Sciatic nerve (tissue), 2 donors: ENCODE data around the gene CREB5. TPM values are rescaled to one million over a fixed set of nuclear protein-coding genes. Genes with fewer than 3 reads are reported as not detected.

Source experiments
- ATAC-seq: fragments of 200-7000 bp; cut with Tn5 transposase; one replicate; pipeline ENCODE4 v1.9.1; 2020; ENCODE audit warnings: mild to moderate bottlenecking, moderate library complexity
- DNase-seq: peaks from one replicate; pipeline ENCODE4 v3.0.0-alpha.2; 2020; ENCODE audit warnings: low spot score
- intact Hi-C: fragments of 100-400 bp; cut with DNase I; formaldehyde crosslinking; loops from one replicate; pipeline ENCODE4 v1.14.2; 2022
- total RNA-seq: library from RNA; stranded (reverse); fragmentation: NEBNext Ultra II Directional; extraction: Animal tissue kit (Norgen Biotek cat#: 25700); gene quantifications from one replicate; pipeline ENCODE4 v1.2.1, GENCODE V29; 2021
- donor health status: DM: no; HTN: no; CAD: no.
- donor health status: DM: no; HTN: no; CAD: no.

The CREB5 gene
- total RNA-seq, 1 donor from 2014 or later, result 20.1 TPM

DNA sequence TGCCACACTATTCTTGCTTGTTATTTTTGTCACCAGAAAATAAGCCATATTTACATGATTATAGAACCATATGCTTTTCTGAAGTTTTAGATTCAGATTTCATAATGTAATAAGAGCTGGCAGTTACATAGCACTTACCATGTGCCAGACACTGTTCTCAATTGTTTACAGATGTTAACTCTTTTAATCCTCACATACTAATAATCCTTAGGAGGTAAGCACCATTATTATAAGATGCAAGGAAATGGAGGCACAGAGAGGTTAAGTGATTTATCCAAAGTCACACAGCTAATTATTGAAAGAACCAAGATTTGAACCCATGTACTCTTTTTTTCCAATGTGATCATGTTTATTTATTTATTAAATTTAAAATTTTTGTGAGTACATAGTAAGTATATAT lies 57.2 kb downstream of the CREB5 start:
- intact Hi-C loops, result no loop called here
- ATAC-seq (no peak), DNase-seq (no peak)

- no peak for DNase-seq
- no peak for ATAC-seq
- intact Hi-C loops, result no loop called here
Observed at GRCh38 chr7:28470344-28470743, 58.0 kb downstream of the CREB5 start.

GRCh38 chr7:28472332-28472731 lies 60.0 kb downstream of the CREB5 start:
- ATAC-seq, result no peak
- DNase-seq, result no peak
- intact Hi-C loops, result no loop called here

- intact Hi-C loops, result no loop called here
- peak; percentile 91 for ATAC-seq
- no peak for DNase-seq
Observed at GRCh38 chr7:28473571-28474281, 61.4 kb downstream of the CREB5 start.

DNA sequence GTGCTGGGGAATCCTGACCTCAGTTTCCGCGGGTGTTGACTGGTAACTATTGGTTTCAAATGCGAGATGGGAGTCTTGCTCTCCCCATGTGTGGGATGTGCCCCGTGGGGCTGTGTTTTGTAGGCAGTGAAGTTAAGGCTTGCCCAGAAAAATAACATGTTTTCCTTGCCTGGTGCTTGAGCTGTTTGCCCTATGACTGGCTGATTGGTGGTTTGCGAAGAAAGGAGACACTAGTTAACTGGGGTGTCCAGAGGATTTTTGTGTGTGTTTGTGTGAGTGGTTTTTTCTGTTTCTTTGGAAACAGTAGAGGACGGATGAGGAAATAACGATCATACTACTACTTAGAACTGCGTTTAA lies 61.9 kb downstream of the CREB5 start:
- peak; percentile 83 for ATAC-seq
- no peak for DNase-seq
- intact Hi-C loops, result no loop called here

GRCh38 chr7:28474640-28475039 lies 62.3 kb downstream of the CREB5 start:
- intact Hi-C loops, result no loop called here
- DNase-seq, result no peak
- ATAC-seq, result peak; percentile 48

DNA sequence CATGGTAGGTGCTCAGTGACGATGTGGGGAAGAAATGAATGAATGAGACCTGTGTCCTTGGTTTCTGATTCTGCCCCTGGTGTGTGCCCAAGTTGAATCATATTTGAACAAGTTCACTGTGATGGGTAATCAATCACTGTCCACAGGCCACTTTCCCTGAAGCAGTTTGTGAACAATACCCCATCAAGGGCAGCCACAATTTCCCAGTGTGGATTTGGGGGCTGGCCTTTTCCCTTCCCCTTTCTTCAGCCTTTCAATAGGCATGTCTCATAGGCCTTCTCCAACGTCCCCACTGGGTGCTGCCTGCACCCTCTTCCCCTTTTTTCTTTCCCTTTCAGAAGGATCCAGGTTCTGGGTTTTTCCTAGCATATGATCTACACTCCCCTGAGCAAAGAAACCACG lies 64.7 kb downstream of the CREB5 start:
- intact Hi-C loops, result no loop called here
- ATAC-seq (no peak), DNase-seq (no peak)

- ATAC-seq, result no peak
- intact Hi-C loops, result no loop called here
- no peak for DNase-seq
Observed at GRCh38 chr7:28478656-28479055, 66.3 kb downstream of the CREB5 start.

DNA sequence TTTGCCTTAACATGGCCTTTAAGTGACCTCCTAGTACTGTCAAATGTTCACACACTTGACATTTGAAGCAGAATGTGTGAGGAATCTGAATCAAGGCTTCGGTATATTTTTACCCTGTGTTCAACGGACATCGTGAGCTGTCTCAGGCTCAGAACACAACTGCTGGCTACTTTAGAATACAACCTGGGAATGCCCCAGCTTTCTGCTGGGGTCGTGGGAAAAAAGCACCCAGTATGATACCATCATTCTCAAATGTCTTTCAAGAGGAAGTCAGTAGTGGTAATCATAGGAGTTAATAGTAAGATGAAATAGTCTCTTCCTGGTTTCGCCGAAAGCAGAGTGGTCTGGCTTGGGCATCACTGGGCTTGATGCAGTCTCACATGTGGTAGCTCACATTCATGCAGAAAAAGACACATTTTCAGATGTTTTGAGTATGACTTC lies 67.2 kb downstream of the CREB5 start:
- intact Hi-C loops, result no loop called here
- ATAC-seq, result no peak
- DNase-seq, result no peak

- no peak for DNase-seq
- intact Hi-C loops, result no loop called here
Observed at GRCh38 chr7:28480595-28480994, 68.3 kb downstream of the CREB5 start.

GRCh38 chr7:28481091-28481926 lies 69.0 kb downstream of the CREB5 start:
- intact Hi-C loops, result no loop called here
- ATAC-seq, result peak; percentile 81
- DNase-seq, result no peak

More at GRCh38 chr7:28480595-28480994, 68.3 kb downstream of the CREB5 start:
- ATAC-seq, result no peak

DNA sequence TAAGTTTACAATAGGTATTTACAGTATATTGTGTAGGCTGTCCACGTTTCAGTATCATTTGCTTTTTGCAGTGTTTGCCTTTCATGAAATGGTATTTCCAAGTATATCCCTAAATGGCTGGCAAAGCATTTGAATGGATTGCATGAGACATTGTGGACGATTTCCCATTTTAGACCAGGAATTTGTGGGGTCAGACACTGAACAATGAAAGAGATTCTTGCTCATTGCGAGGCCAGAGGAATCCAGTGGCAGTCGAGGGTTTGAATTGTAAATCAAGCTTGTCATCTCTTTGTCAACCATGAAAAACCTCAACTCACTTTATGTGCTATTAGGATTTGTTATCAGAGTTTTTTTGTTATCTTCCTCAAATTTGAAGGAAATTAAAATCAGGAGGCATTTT lies 70.8 kb downstream of the CREB5 start:
- no peak for DNase-seq
- no peak for ATAC-seq
- intact Hi-C loops, result no loop called here

DNA sequence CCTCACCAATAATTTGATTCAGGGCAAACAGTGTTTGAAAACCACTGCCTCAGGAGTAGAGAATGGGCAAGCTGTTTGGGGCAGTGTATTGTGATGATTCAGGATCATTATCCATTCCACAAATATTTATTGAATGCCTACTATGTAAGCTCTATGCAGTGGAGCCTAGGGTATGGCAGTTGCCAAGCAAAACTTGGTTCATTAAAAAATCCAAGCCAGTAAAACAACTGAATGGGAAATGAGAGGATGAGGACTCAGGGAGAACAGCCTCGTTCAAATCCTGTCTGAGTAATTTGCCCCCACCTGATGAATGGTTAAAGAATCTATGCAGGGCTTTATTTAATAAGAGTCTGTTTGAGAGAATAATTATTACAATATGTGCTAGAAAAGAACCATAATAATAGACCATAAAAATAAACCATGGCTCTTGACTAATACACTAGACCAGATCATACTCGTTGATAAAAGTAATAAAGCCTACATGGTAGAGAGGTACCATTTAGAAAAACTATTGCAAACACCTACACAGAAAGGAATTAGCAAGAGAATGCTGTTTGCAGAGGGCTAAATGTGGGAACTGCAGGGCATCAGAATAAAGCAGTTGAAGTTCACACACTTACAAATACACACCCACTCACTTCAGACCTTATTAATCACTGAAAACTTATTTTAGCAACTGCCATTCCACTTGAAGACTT lies 71.7 kb downstream of the CREB5 start:
- DNase-seq, result no peak
- no peak for ATAC-seq
- intact Hi-C loops, result no loop called here

GRCh38 chr7:28484606-28484935 lies 72.3 kb downstream of the CREB5 start:
- intact Hi-C loops, result no loop called here
- ATAC-seq, result no peak

GRCh38 chr7:28487487-28487886 lies 75.2 kb downstream of the CREB5 start:
- no peak for DNase-seq
- intact Hi-C loops, result no loop called here
- ATAC-seq, result no peak

More at GRCh38 chr7:28484606-28484935, 72.3 kb downstream of the CREB5 start:
- DNase-seq, result no peak

DNA sequence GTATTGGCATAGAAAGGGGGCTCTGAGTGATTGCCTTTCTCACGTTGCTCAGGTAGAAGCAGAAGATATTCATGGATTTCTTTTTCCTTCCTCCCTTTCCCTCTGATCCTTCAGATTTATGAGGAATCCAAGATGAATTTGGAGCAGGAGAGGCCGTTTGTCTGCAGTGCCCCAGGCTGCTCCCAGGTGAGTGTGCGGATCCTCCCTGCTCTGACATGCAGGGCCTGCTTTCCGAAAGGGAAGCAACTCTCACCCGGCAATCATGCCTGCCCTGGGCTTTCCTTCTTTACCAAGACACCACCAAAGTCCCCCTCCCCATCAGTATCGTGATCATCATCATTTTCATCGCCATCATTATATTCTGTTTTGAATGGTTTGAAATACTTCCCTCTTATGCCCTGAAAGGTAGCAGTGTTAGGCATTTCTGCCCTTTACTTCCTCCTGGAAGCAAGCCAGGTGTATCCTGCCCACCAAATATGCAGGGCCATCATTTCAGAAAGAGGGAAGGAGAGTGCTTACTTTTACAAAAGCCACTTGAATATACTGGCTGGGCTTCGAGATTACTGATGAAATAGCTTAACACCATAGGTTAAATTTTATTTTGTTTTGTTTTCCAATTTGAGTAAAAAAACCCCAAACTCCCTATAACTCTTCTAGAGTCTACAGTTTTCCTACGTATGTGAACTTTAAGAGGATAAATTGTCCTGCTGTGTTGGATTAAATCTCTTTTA lies 75.9 kb downstream of the CREB5 start:
- ATAC-seq (no peak), DNase-seq (no peak)
- intact Hi-C loops, result no loop called here

- intact Hi-C loops, result no loop called here
- DNase-seq, result no peak
- ATAC-seq, result no peak
Observed at GRCh38 chr7:28490831-28491230, 78.5 kb downstream of the CREB5 start.

DNA sequence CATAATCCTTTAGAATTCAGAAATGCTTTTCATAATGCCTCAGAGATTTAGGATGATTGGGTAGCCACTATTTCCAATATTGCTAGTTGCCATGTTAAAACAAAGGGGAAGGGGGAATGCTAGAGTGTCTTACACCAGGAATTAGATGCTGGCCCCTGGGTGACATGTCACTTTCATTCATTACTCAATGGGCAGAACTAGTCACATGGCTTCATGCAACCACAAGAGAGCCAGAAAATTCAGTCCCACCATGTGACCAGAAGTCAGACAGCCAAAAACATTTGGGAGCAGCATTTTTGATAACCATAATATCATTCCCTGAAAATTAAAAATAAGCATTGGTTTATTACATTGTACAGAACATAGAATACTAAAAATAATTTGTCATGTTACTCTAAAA lies 81.2 kb downstream of the CREB5 start:
- ATAC-seq, result no peak
- intact Hi-C loops, result no loop called here
- no peak for DNase-seq

DNA sequence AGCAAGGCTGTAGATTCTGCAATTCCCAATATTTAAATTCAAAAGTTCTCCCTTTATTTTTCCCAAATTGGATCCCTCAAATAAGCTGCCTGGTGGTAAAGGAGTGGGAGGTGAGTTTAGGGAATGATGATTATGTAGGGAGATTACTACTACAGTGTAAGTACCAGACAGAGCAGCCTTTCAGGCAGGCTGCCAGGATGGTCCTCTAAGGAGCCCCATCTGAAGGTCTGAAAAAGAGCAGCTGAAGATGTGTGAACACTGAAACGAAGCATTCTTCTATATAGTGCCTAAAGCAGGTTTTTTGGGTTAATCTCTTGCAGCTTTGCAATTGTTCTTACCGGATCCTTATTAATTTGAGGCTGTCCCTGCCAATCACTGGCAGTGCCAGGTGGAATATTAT lies 84.7 kb downstream of the CREB5 start:
- DNase-seq, result no peak
- intact Hi-C loops, result no loop called here
- ATAC-seq, result no peak
